G401.6 (cell line): ENCODE results near the gene BLM.

ENCODE experiments used
- FAIRE-seq: peaks from 2 replicates; lab custom pipeline; 2012; peaks lifted over from hg19 to GRCh38; lab: Jason Lieb, UNC

BLM gene

DNA sequence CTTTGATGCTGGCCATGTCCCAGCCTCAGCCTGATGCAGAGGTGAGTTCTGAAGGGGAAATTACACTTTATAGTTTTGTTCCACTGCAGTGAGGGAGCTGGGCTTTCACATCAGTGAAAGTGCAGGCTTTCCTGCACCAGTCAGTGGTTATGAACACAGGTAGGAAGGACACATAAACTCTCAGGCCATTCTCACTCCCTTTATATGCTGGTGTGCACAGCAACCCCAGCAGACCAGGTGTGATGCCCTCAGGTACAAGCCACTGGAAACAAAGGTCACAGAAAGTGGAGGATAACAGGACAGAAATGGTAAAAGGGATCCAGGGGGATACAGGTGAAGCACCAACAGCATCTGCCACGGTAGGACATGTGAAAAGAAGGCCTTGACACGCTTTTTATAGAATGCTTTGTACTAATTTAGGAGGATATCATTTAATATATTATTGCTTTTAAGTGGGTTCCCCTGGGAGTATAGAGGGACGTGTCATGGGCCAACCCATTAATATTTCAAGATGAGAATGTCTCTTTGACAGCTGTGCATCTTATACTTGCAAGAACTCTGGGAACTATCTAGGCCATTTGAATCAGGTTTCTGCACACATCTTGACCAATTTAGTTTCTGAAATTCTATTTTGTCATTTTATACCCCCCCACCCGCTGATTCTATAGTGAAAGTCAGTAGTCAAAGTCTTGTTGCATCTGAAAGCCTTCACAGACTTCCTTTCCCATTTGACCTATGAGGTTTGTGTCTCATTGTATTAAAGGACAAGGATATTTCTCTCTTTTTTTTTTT, 25.0 kb upstream of the BLM start:
- FAIRE-seq, result no peak

DNA sequence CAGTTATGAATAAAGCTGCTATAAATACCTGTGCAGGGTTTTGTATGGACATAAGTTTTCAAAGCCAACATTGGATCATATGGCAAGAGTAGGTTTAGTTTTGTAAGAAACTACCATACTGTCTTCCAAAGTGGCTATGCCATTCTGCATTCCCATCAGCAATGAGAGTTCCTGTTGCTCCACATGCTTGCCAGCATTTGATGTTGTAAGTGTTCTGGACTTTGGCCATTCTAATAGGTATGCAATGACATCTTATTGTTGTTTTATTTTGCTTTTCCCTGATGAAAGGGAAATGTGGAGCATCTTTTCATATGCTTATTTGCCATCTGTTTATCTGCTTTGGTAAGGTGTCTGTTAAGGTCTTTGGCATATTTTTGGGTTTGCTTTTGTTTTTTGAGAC, 22.2 kb upstream of the BLM start:
- FAIRE-seq, result no peak

DNA sequence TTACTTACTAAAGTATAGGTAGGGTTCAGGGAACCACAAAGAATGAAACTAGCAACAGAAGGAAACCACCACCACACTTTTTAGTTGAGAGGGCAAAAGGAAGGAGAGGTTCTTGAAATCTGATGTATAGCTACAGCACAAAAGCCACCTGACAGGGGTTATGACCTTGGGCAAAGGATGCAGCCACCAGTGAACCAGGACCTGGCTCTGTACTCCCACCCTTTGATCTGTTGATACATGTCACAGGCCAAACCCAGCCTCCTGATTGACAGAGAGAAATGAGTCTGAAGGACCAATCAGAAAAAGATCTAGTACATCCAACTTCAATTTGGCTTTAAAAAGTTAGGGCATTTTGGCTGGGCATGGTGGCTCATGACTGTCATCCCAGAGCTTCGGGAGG, 20.0 kb upstream of the BLM start:
- FAIRE-seq, result no peak

- no peak for FAIRE-seq
Measured at GRCh38 chr15:90698629-90699028, 18.5 kb upstream of the BLM start.

- FAIRE-seq, result no peak
Measured at GRCh38 chr15:90701048-90701447, 16.1 kb upstream of the BLM start.

DNA sequence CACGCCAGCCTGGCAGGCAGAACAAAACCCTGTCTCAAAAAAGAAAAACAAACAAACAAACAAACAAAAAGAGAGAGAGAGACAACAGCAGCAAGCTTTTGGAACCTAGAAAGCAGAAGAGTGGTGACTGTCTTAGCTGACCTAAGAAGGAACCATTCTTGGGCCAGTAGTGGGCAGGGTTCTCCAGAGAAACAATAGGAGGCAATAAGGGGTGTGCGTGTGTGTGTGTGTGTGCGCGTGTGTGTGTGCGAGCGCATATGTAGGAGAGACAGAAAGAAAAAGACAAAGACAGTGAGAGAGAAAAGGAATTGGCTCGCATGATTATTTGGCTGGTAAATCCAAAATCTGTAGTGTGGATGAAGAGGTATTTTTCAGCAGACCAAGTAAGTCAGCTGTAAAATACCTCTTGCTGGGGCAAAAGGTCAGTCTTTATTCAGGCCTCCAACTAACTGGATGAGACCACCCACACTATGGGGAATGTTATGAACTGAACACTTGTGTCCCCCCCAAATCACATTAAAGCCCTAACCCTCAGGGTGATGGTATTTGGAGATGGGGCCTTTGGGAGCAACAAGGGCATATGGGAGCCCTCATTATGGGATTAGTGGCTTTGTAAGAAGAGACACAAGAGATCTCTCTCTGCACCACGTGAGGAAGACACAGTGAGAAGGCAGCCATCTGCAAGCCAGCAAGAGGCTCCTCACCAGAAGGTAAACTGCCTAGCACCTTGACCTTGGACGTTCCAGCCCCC, 15.1 kb upstream of the BLM start:
- FAIRE-seq, result no peak

DNA sequence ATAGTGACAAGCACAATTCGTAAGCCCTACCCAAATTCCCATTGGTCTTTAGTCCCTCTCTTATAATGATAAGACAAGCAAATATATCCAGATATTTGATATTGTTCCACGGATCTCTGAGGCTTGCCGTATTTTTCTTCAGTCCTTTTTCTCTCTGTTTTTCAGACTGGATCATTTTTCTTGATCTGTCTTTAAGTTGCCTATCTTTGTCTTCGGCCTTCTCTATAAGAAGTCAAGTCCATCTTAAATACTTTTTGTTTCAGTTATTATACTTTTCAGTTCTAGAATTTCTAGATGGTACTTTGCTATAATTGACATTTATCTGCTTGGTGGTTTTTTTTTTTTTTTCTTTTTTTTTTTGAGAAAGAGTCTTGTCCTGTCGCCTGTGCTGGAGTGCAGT, 13.7 kb upstream of the BLM start:
- no peak for FAIRE-seq

- FAIRE-seq, result no peak
Measured at GRCh38 chr15:90705212-90705611, 11.9 kb upstream of the BLM start.

DNA sequence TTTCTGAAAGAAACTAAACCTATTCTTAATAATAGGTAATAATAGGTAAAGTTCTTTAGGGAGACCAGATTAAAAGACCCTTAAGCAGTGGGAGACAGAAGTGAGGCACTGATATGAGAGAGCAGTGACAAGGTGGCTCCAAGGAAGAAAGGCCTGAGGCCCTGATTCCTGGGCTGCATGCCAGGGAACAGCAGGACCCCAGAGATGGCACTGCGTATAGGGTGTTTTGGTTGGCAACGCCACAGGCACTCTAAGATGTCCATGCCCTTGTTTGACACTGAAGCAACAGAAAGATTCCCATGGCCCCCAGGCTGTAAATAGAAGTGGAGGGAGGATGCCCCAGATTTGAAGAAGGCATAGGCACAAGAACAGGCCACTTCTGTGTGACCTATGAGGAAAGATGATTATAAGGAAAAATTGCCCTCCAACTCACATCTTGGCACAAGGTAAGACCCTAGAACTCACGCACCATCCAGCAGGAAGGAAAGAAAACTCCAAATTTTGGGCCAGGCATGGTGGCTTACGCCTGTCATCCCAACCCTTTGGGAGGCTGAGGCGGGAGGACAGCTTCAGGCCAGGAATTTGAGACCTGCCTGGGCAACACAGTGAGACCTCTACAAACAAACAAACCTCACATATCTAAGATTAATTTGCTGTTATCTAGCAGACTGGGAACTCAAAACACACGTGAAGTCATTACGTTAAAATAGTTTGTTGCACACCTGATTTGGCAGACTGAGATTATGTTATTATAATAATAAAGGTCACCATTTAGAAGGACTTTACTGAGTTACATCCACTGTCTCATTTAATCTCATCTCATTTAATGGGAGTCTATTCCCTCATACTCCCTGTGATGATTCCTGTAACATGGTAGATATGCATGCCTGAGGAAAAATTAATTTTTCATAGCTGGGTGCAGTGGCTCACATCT, 10.5 kb upstream of the BLM start:
- no peak for FAIRE-seq

DNA sequence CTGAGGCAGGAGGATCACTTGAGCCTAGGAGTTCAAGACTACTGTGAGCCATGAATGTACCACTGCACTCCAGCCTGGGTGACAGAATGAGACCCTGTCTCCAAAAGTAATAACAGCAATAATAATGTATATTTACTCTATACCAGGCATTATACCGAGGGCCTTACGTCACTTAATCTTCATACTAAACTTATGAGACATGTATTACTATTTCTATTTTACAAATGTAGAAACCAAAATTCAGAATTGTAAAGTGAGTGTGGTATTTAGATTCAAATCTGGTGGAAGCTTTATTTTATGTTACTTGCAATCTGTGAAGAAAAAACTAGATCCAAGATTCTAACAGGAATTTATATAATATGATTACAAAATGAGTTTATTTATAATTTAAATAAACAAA, 9.7 kb upstream of the BLM start:
- FAIRE-seq, result no peak

DNA sequence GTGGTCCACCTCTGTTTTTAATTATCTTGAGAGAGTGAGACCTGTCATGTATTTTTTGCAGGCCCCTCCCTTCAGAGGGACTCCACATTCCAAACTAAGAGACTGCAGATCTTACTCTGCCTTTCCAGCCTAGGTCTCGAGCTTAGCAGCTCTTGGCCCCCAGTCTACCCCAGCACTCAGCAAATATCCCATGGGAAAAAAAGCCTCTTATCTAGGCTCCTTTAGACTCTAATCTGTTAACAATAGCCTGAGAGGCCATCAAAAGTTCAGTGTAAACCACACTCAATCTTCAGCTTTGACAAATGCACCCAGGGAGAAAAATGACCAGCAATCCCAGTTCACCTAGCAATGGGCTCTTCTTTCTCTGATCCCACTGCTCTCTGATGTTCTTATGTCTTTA, 8.6 kb upstream of the BLM start:
- no peak for FAIRE-seq

DNA sequence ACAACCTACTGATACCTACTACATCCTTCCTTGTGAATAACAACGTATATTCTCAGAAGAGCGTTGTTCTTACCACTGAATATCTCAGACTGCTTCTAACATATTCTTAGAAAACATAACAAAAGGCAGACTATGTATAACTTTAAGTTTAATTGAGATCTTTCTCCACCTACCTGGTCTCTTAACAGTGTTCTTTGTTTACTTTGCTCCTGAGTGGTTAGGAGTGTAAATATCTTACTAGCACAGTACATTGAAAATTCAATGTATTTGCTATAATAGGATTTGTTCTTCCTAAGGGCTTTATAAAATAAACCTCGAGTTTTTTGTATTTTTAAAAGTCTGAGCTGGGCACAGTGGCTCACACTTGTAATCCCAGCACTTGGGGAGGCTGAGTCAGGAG, 7.9 kb upstream of the BLM start:
- no peak for FAIRE-seq

DNA sequence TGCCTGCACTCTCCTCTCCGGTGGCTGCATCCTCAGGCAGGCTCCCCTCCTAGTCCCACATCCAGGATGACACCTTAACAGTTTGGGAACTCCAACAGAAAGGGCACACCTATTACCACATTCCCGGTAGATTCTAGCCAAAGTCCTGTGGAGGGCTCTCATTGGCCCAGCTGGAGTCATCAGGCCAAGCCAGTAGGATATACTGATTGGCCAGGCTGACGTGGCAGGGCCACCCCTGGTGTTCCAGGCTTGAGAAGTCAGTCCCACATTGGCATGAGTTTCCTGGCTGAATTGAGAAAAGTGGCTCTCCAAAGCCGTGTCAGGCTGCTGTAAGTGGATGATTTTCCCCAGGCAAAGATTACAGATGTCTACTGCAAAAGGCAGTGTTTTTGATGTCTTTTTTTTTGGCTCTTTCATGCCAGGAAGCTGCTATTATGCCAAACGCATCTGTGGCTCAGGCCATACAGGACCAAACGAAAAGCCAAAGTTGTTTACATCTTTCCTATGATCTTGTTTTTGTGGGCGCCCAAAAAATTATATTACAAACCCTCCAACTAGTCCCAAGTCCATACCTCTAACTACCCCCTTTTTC, 6.6 kb upstream of the BLM start:
- no peak for FAIRE-seq

DNA sequence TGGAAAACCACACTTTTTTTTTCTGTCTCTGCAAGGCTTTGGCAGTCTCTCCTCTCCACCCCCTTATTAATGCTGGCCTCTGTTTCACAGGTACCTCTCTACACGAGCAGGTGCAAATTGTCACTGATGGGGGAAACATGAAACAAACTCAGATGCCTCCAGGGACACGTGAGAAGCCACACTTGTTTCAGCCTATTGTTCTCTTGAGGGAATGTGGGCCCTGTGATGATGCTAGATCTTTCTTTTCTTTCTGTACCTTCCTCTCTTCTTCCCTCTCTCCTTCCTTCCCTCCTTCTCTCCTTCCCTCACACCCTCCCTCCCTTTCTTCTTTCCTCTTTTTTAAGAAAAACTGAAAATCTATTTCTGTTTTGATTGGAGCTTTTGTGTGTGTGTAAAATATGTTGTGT, 5.7 kb upstream of the BLM start:
- FAIRE-seq, result no peak

GRCh38 chr15:90711842-90712241, 5.3 kb upstream of the BLM start:
- FAIRE-seq, result no peak

GRCh38 chr15:90713081-90713480, 4.1 kb upstream of the BLM start:
- no peak for FAIRE-seq

DNA sequence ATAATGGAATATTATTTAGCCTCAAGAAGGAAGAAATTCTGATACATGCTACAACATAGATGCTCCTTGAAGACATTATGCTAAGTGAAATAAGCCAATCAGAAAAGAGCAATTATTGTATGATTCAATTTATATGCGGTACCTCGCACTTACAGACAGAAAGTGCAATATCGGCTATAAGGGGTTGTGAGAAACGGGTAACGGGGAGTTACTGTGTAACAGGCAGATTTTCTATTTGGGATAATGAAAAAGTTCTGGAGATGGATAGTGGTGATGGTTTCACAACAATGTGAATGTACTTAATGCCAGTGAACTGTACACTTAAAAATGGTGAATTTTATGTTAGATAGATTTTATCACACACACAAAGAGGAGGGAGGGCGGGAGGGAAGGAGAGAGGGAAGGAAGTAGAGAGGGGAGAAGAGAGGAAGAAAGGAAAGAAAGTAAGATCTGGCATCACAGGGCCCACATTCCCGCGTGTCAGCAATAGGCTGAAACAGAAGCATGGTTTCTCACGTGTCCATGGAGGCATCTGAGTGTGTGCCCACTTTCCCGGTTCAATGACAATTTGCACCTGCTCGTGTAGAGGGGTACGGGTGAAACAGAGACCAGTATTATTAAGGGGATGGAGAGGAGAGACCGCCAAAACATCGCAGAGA, 700 bp upstream of the BLM start:
- no peak for FAIRE-seq

DNA sequence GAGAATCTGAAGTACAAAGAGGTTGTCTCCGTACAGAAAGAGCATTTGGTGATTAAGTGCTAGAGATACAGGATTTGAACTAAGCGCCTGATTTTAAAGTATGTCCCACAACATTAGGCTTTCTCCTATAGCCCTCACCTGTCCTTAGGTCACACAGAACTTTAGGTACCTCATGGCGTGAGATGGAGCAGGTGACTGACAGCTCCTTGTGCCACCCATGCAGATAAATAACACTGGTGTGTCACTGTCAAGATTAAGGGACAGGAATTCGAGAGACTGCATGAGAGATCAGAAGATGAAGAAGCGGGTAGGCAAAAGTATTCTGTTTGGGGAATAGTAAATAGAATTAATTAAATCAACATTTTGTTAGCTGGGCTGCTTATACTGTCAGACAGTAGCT, 1.1 kb downstream of the BLM start:
- no peak for FAIRE-seq

DNA sequence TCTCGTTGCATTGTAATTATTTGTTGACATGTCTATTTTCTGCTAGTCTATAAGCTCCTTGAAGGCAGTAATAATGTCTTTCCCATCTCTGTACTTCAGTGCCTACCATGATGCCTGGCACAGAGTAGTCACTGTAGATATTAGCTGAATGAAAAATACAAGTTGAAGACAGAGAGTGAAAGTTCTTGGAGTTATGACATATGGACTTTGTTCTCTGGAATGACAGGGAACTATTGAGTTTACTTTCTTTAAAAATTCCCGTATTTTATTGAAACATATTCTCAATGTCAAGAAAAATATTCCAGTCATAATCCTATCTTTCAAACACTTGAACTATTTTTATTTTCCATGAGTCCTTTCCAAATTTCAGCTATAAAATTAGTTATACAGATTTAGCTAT, 3.0 kb downstream of the BLM start:
- no peak for FAIRE-seq

DNA sequence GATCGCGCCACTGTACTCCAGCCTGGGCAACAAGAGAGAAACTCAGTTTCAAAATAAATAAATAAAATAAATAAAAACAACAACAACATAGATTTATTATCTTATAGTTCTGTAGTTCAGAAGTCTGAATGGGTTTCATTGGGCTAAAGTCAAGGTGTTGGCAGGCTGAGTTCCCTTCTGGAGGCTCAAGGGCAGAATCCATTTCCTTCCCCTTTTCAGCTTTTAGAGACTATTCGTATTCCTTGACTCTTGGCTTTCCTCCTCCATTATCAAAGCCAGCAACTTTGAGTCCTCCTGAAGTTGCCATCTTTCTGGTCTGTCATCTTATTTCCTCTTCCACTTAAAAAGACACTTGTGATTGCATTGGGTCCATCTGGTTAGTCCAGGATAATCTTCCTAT, 12.1 kb downstream of the BLM start:
- no peak for FAIRE-seq

GRCh38 chr15:90730290-90730689, 13.1 kb downstream of the BLM start:
- no peak for FAIRE-seq

DNA sequence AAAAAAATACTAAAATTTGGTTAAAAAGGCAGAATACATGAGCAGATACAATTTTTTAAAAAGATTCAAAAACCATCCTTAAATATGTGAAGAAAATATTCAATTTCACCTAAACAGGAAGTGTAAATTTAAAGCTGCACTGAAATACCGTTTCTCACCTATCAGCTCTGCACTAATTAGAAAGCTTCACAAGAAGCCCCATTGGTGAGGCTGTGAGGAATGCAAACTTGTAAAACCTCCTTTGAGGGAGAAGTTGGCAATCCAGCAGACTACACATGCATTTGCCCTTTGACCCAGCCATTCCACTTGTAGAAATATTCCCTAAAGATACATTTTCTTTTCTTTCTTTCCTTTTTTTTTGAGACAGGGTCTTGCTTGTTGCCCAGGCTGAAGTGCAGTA, 18.8 kb downstream of the BLM start:
- FAIRE-seq, result no peak
